ENCODE data around the gene PPP2R5C.

DNA sequence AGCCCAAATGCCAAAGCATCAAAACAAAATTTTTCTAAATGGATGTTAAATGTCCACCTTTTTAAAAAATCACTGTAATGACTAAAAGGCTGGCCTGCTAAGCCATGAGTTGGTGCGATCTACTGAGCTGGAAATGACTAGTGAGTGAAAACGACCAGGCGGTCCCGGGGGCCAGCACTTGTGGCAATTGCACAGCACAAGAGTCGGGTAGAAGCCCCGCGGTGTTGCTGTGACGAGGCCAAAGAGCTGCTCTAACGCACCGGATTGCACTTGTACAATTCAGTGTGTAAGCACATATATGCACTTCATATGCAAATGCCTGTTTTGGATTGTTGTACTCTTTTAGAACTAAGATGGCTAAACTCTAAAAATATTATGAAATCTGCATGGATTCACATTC lies 138.7 kb downstream of the PPP2R5C start:
- TF ChIP-seq, protein P1, sequence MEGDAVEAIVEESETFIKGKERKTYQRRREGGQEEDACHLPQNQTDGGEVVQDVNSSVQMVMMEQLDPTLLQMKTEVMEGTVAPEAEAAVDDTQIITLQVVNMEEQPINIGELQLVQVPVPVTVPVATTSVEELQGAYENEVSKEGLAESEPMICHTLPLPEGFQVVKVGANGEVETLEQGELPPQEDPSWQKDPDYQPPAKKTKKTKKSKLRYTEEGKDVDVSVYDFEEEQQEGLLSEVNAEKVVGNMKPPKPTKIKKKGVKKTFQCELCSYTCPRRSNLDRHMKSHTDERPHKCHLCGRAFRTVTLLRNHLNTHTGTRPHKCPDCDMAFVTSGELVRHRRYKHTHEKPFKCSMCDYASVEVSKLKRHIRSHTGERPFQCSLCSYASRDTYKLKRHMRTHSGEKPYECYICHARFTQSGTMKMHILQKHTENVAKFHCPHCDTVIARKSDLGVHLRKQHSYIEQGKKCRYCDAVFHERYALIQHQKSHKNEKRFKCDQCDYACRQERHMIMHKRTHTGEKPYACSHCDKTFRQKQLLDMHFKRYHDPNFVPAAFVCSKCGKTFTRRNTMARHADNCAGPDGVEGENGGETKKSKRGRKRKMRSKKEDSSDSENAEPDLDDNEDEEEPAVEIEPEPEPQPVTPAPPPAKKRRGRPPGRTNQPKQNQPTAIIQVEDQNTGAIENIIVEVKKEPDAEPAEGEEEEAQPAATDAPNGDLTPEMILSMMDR (IDR thresholded peaks at IDR 0.05; ENCODE audit: poor library complexity, severe bottlenecking), result no peak
- TF ChIP-seq, protein P2, sequence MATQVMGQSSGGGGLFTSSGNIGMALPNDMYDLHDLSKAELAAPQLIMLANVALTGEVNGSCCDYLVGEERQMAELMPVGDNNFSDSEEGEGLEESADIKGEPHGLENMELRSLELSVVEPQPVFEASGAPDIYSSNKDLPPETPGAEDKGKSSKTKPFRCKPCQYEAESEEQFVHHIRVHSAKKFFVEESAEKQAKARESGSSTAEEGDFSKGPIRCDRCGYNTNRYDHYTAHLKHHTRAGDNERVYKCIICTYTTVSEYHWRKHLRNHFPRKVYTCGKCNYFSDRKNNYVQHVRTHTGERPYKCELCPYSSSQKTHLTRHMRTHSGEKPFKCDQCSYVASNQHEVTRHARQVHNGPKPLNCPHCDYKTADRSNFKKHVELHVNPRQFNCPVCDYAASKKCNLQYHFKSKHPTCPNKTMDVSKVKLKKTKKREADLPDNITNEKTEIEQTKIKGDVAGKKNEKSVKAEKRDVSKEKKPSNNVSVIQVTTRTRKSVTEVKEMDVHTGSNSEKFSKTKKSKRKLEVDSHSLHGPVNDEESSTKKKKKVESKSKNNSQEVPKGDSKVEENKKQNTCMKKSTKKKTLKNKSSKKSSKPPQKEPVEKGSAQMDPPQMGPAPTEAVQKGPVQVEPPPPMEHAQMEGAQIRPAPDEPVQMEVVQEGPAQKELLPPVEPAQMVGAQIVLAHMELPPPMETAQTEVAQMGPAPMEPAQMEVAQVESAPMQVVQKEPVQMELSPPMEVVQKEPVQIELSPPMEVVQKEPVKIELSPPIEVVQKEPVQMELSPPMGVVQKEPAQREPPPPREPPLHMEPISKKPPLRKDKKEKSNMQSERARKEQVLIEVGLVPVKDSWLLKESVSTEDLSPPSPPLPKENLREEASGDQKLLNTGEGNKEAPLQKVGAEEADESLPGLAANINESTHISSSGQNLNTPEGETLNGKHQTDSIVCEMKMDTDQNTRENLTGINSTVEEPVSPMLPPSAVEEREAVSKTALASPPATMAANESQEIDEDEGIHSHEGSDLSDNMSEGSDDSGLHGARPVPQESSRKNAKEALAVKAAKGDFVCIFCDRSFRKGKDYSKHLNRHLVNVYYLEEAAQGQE (IDR thresholded peaks at IDR 0.05; ENCODE audit: borderline replicate concordance), result no peak
- TF ChIP-seq EZH2 (IDR thresholded peaks at IDR 0.05; ENCODE audit: borderline replicate concordance, insufficient read depth, low read length, poor library complexity, severe bottlenecking) (no peak), POLR2AphosphoS5 (IDR thresholded peaks at IDR 0.05) (no peak), EP300 (conservative IDR thresholded peaks at IDR 0.05; ENCODE audit: poor library complexity, severe bottlenecking) (no peak), SMC3 (conservative IDR thresholded peaks at IDR 0.05; ENCODE audit: poor library complexity) (no peak), TAF1 (IDR thresholded peaks at IDR 0.05; ENCODE audit: low read depth) (no peak), RAD21 (conservative IDR thresholded peaks at IDR 0.05) (no peak), MXI1 (conservative IDR thresholded peaks at IDR 0.05; ENCODE audit: poor library complexity, severe bottlenecking) (no peak)
